ENCODE results near the gene EHHADH.
"Not testable (repeated sequence)": the region's sequence is repeated elsewhere in the genome, so short reads cannot be mapped to it uniquely, and the experiment has no call there.

EHHADH gene

GRCh38 chr3:185250653-185251052, 3.2 kb downstream of the EHHADH start:
- no peak for DNase-seq

GRCh38 chr3:185250247-185250646, 3.6 kb downstream of the EHHADH start:
- DNase-seq, result no peak

DNA sequence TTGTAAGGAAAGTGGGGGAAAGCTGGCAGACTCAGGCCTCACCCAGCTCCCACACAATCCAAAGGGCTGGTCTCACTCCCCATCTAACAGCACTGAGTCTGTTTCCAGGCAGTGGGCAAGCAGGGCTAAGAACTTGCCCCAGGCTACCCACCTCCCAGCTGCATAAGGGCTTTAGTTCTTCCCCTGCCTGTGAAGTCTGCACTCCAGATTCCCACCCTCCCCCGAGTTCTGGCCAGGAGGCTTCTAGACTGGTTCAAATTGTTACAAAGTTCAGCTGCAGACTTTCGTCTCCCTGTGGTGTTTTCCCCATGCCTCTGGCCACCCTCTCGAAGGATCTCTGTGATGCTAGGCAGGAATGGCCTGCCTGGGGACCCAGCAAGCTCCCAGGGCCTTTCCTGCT, 11.2 kb downstream of the EHHADH start:
- no peak for DNase-seq

- no peak for DNase-seq
Measured at GRCh38 chr3:185236969-185237368, 16.9 kb downstream of the EHHADH start.

DNA sequence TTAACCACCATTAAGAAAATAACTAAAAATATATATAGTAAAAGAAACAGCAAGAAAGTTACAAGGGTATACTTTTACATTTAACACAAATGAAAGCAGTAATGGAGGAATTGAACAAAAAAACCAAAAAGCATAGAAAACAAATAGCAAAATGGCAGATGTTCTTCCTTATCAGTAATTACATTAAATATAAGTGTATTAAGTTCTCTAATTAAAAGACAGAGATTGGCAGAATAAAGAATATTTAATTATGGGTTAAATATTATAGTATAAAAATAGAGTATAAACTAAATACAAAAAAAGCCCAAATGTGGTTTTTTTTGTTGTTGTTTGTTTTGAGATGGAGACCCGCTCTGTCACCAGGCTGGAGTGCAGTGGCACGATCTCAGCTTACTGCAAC, 20.5 kb downstream of the EHHADH start:
- no peak for DNase-seq

DNA sequence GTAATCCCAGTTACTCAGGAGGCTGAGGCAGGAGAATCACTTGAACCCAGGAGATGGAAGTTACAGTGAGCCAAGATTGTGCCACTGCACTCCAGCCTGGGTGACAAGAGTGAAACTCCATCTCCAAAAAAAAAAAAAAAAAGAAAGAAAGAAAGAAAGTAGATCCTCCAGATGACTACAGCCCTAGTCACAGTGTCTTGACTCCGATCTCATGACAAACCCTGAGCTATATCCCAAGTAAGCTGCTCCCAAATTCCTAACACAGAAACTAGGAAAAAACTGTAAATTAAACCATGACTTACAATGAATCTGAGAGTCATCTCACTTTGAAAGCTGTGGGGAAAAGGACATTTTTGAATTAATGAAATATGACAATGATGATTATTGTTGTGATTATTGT, 27.3 kb downstream of the EHHADH start:
- not testable (repeated sequence) for DNase-seq

DNA sequence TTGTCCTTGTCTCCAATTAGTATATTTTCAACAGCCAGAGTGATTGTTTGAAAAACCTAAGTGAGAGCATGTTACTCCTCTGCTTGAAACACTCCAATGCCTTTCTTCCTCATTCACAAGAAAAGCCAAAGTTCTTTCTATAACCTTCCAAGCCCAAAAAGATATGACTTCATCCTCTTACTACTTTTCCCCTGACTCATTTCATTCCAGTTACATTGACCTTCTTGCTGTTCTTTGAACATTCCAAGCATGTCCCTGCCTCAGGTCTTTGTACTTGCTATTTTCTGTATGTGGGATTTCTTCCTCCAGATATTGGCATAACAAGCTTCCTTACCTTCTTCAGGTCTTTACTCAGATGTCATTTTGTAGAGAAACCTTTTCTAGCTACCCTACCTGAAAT, 28.3 kb downstream of the EHHADH start:
- no peak for DNase-seq

DNA sequence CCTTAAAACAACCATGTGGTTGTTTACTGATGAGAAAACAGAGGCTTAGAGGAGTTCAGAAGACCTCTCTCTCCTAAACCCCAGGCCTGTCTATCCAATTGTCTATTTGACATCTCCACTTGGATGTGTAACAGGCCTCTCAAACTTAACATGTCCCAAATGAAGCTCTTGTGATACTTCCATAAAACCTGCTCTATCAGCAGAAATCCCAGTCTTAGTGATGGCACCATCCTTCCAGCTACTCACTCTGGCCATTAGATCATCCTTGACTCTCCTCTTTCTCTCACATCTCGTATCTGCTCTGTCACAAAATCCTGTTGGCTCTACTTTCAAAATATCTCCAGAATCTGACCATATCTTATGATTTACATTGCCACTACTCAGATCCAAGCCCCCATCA, 28.8 kb downstream of the EHHADH start:
- no peak for DNase-seq

- DNase-seq, result no peak
Measured at GRCh38 chr3:185221203-185221602, 32.6 kb downstream of the EHHADH start.

- DNase-seq, result no peak
Measured at GRCh38 chr3:185216607-185216958, 37.3 kb downstream of the EHHADH start.

GRCh38 chr3:185215873-185216606, 37.8 kb downstream of the EHHADH start:
- no peak for DNase-seq

DNA sequence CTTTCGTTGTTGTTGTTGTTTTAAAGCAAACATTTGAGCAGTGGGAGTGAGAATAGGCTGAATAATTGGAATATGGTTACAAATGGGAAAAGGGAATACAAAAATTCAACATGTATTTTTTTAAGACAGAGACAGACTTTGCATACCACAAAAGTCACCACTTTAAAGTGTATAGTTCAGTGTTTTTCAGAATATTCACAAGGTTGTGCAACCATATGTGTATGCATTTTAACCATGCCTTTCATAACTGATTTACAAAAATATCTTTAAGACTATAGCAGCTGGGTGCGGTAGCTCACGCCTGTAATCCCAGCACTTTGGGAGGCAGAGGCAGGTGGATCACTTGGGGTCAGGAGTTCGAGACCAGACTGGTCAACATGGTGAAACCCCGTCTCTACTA, 41.3 kb downstream of the EHHADH start:
- no peak for DNase-seq

DNA sequence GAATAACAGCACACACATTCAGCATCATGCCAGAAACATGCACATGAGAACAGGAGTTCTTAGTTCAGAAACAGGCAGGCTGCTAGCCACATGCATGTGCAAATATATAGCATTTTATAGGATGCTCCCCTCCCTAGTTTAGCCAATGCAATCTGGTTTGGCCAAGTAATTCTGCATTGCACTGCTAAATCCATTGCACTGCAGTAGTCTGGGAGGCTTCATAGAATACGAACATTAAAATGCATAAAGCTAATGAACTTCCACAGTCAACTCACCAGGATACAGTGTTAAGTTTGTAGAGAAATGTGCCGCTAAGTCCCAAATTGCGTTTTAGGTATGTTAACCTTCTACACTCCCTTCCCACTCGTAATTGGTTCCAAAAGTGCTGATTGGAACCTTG, 41.8 kb downstream of the EHHADH start:
- no peak for DNase-seq

- no peak for DNase-seq
Measured at GRCh38 chr3:185210621-185211142, 43.2 kb downstream of the EHHADH start.

DNA sequence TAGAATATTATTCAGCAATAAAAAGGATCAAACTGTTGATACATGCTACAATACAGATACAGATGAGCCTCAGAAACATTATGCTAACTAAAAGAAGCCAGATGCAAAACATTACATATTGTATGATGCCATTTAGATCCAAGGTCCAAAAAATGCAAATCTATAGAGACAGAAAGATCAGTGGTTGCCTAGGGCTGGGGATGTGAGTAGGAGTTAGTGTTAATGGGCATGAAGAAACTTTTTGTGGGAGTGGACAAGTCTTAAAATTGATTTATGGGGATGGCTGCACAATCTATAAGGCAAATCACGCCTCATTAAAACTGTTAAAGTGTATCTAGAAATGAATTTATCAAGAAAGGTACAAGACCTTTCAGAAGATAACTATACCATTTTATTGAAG, 45.0 kb downstream of the EHHADH start:
- DNase-seq, result no peak

GRCh38 chr3:185207931-185208746, 45.7 kb downstream of the EHHADH start:
- no peak for DNase-seq

- DNase-seq, result no peak
Measured at GRCh38 chr3:185207481-185207880, 46.4 kb downstream of the EHHADH start.

DNA sequence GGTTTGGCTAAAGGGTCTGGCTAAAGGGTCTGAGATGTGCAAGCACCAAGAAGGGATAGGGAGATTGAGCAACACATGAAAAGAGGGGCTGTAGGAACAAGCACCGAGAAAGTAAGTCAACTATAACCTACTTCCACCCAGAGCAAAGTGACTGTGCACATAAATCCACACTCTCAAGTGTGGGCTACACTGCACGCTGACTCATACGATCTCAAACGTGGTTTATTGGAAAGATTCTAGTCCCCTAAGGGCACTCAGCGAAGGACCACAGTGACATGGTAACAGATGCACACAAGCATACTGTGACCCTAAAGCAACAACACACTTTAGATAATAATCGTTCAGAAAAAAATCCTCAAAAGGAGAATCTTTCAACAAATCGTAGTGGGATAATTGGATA, 48.0 kb downstream of the EHHADH start:
- DNase-seq, result no peak

DNA sequence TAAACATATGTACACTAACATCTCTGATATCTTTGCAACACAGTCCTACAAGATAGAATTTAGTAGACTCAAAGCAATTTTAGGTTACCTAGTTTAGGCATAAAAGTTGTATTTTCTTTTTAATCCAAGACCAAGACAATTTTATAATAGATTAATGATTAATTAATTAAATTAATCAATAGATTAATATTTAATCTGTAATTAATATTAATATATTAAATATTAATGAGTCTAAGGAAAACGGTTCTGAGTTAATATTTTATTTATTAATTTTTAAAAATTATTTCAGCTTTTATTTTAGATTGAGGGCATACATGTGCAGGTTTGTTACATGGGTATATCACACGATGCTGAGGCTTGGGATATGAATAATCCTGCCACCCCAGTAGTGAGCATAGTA, 49.0 kb downstream of the EHHADH start:
- DNase-seq, result no peak

DNA sequence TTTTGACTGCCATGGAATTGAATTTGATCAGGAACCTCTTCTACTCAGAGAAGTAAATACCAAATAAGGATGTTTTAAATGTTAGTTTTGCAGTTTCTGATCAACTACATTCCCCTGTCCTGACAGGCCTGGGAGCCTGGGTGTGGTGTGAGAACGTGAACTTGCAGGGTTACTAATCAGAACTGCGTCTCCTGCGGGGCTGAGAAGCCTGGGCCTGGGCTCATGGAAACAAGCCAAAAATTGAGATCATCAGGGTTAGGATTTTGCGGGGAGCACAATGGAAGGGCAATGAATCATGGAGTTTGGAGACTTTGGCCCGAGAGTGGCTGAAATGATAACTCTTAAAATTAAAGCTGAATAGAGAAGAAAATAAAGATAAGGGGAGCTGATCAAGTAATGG, 53.2 kb downstream of the EHHADH start:
- DNase-seq, result no peak

- DNase-seq, result no peak
Measured at GRCh38 chr3:185199671-185200070, 54.2 kb downstream of the EHHADH start.

DNA sequence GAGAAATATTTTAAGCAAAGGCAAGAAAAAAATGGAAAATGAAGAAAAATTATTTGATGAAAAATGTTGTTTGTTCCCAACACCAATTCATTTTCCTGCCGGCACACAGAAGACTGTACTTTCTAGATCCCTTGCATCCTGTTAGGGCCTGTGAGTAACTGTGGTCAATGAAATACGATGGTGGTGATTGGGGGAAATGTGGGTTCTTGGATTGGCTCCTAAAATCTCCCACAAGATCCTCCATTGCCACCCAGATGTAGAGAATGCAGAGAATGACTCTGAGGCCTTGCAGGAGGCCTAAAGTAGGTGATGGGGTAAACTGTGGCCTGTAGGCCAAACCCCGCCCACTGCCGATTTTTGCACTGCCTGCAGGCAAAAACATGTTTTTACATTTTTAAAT, 54.6 kb downstream of the EHHADH start:
- DNase-seq, result no peak

DNA sequence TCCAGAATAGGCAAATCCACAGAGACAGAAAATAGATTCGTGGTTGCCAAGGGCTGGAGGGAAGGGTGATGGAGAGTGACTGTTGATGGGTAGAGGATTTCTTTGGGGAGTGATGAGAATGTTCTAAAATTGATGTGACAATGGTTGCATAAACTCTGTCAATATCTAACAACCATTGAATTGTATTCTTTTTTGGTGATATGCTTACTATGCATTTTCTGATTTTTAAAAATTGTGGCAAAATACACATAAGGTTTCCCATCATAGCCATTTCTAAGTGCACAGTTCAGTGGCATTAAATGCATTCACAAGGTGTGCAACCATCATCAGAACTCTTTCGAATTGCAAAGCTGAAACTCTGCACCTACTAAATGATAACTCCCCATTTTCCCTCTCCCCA, 56.8 kb downstream of the EHHADH start:
- no peak for DNase-seq

DNA sequence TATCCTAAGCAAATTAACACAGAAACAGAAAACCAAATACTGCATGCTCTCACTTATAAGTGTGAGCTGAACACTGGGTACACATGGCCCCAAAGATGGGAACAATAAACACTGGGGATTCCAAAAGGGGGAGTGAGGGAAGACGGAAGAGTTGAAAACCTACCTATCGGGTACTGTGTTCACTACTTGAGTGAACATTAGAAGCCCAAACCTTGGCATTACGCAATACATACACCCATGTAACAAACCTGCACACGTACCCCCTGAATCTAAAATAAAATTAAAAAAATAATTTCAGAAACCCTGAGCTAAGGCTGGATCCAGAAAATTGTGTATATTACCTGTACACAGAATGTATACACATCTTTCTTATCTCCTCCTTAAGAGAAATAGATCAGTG, 58.2 kb downstream of the EHHADH start:
- DNase-seq, result no peak

Measured in T1000 (cell line).